A673 (cell line): ENCODE results near the gene PCTP.

Experiments used
- CTCF ChIP-seq: fragments of 300-800, 200-600 bp; sonication (generic); conservative IDR thresholded peaks from 2 replicates; pipeline ENCODE4 v1.5.1; 2017; ENCODE audit warnings: low read depth, mild to moderate bottlenecking, antibody characterized with exemption, low read length, moderate library complexity, mixed read lengths
- EZH2 ChIP-seq: fragments of 200-600 bp; sonication (generic); IDR thresholded peaks from 2 replicates; pipeline ENCODE4 v1.6.1; 2017; ENCODE audit warnings: borderline replicate concordance, low read depth, mild to moderate bottlenecking, mixed read lengths, antibody characterized with exemption, low read length; ENCODE audit not compliant: poor library complexity, severe bottlenecking

- no peak for TF ChIP-seq EZH2
- no peak for TF ChIP-seq CTCF
Observed at GRCh38 chr17:55793272-55793671, 42.4 kb downstream of the PCTP start.
